H1 (cell line): ENCODE data around the gene ZNF346. TPM values are rescaled to one million over a fixed set of nuclear protein-coding genes. Genes with fewer than 3 reads are reported as not detected.

ENCODE experiments used
- BCL11A ChIP-seq, 2 experiments: IDR thresholded peaks; one replicate each; pipeline ENCODE4 v1.6.1; 2011; ENCODE audit warnings: low read depth in 2 of 2, low read length in 2 of 2, mild to moderate bottlenecking in 2 of 2
- CEBPB ChIP-seq: IDR thresholded peaks from 2 replicates; pipeline ENCODE4 v1.6.1; 2012; ENCODE audit warnings: low read depth, low read length
- FOSL1 ChIP-seq: IDR thresholded peaks from 2 replicates; pipeline ENCODE4 v1.6.1; 2011; ENCODE audit warnings: mild to moderate bottlenecking, low read depth, low read length, moderate library complexity; ENCODE audit not compliant: insufficient read depth
- GTF2F1 ChIP-seq: IDR thresholded peaks from 2 replicates; pipeline ENCODE4 v1.6.1; 2012; ENCODE audit warnings: low read depth, low read length, improper control_type of control experiment, borderline replicate concordance
- HDAC2 ChIP-seq, 2 experiments: fragments of 300-600 bp in 1 of 2; sonication (generic) in 1 of 2; IDR thresholded peaks; 2 replicates each; pipeline ENCODE4 v1.6.1; 2011 to 2012; ENCODE audit warnings: low read depth in 2 of 2, low read length in 2 of 2, mild to moderate bottlenecking in 2 of 2, moderate library complexity in 2 of 2, borderline replicate concordance in 1 of 2, inconsistent platforms in 1 of 2
- MAX ChIP-seq: IDR thresholded peaks from 2 replicates; pipeline ENCODE4 v1.6.1; 2012; ENCODE audit warnings: inconsistent platforms
- SIX5 ChIP-seq: IDR thresholded peaks from 2 replicates; pipeline ENCODE4 v1.6.1; 2011; ENCODE audit warnings: mild to moderate bottlenecking, low read depth, low read length
- SRF ChIP-seq: IDR thresholded peaks from 2 replicates; pipeline ENCODE4 v1.6.1; 2011; ENCODE audit warnings: mild to moderate bottlenecking, low read depth, low read length, moderate library complexity
- SUZ12 ChIP-seq: fragments of 200-600 bp; sonication (generic); IDR thresholded peaks from 2 replicates; pipeline ENCODE4 v1.6.1; 2012; ENCODE audit warnings: mild to moderate bottlenecking, inconsistent platforms, low read length, moderate library complexity, mixed read lengths
- USF2 ChIP-seq: IDR thresholded peaks from 2 replicates; pipeline ENCODE4 v1.6.1; 2011; ENCODE audit warnings: low read length, improper control_type of control experiment
- polyA plus RNA-seq, 7 experiments: library from polyadenylated mRNA; depleted of rRNA in 3 of 7; stranded (reverse) in 5 of 7; unstranded in 2 of 7; fragments of >200 nt in 5 of 7; fragments of 200-250 nt in 2 of 7; gene quantifications; 1 replicate in 5 of 7; 2 replicates in 1 of 7; 4 replicates in 1 of 7; pipeline versions ENCODE4 v1.2.1 to v1.2.3, GENCODE V29; 2011 to 2013; ENCODE audit warnings: missing spikeins in 2 of 7, mixed read lengths in 2 of 7
- total RNA-seq: library from RNA; stranded (reverse); fragmentation: NEBNext Ultra II Directional; extraction: Animal tissue kit (Norgen Biotek cat#: 25700); gene quantifications from 2 replicates; pipeline ENCODE4 v1.2.1, GENCODE V29; 2021

Gene ZNF346
- total and polyA plus RNA-seq, 2 of the 8 experiments (the other 6 are each of a cell fraction or from before 2014, with no cell fraction given) = 19.9 to 20.8 TPM

GRCh38 chr5:177043114-177043513, 20.6 kb downstream of the ZNF346 start (continued):
- TF ChIP-seq FOSL1 (no peak), SRF (no peak), BCL11A (IDR thresholded peaks at IDR 0.05; ENCODE audit: low read depth in 2 of 2, low read length in 2 of 2) (no peak), HDAC2 (IDR thresholded peaks at IDR 0.05; ENCODE audit: borderline replicate concordance in 1 of 2, low read depth in 2 of 2, low read length in 2 of 2) (no peak), CEBPB (no peak), USF2 (no peak), SIX5 (no peak), SUZ12 (no peak), MAX (no peak), GTF2F1 (no peak)
